Activated CD8-positive, alpha-beta memory T cell treated with anti-CD3 and anti-CD28 coated beads, Interleukin-2, amount 10 ng/mL, durations not matched to agents 7 days and 5 days (primary cell): ENCODE measurements around the gene PTGIR. TPM values are rescaled to one million over a fixed set of nuclear protein-coding genes. Genes with fewer than 3 reads are reported as not detected.

ENCODE experiments used
- ATAC-seq: fragments of 150-1000 bp; cut with Tn5 transposase; one replicate; pipeline ENCODE4 v1.10.0; 2021; ENCODE audit warnings: moderate library complexity
- CTCF ChIA-PET: fragments of 350-600 bp; sonication (Branson Sonifier 250); formaldehyde crosslinking; loops from one replicate; lab custom pipeline; 2021; ENCODE audit warnings: antibody characterized with exemption; lab: Charles Lee
- DNase-seq: peaks from one replicate; pipeline ENCODE4 v3.0.0-alpha.2; 2020
- H3K27ac Mint-ChIP-seq: one replicate; pipeline ENCODE4 v1.8.0; 2021; ENCODE audit warnings: mild to moderate bottlenecking, mixed read lengths
- H3K27me3 Mint-ChIP-seq: one replicate; pipeline ENCODE4 v1.8.0; 2021; ENCODE audit warnings: mixed read lengths
- H3K36me3 Mint-ChIP-seq: one replicate; pipeline ENCODE4 v1.8.0; 2021; ENCODE audit warnings: mild to moderate bottlenecking, mixed read lengths
- H3K4me1 Mint-ChIP-seq: one replicate; pipeline ENCODE4 v1.8.0; 2021; ENCODE audit warnings: mixed read lengths
- H3K4me3 Mint-ChIP-seq: one replicate; pipeline ENCODE4 v1.8.0; 2021; ENCODE audit warnings: mild to moderate bottlenecking, moderate library complexity, mixed read lengths
- H3K9me3 Mint-ChIP-seq: one replicate; pipeline ENCODE4 v1.8.0; 2022; ENCODE audit warnings: low read depth, mixed read lengths
- total RNA-seq, 2 experiments: library from RNA; stranded (reverse); gene quantifications; one replicate each; pipeline ENCODE4 v1.2.3, GENCODE V29; 2021

Gene PTGIR
- total RNA-seq, 2 experiments from 2014 or later: 1.8 to 27.5 TPM

- peaks cover 47% of the 10 kb centered on the region for H3K36me3 Mint-ChIP-seq
- no peak overlapping the region for H3K27ac Mint-ChIP-seq
- peaks cover 49% of the 10 kb centered on the region for H3K4me1 Mint-ChIP-seq
- DNase-seq: no peak
- H3K27me3 Mint-ChIP-seq: no peaks in the 10 kb centered on the region
- CTCF ChIA-PET: interaction anchor here (2.7 kb wide), 1 partner anchor 53 kb away, joined by 13 read pairs; the partner anchor contains the start of gene DACT3
- H3K4me3 Mint-ChIP-seq: no peak overlapping the region
- no peaks in the 10 kb centered on the region for H3K9me3 Mint-ChIP-seq
- ATAC-seq: no peak
Measured at GRCh38 chr19:46608178-46608577, 16.7 kb downstream of the PTGIR start.

- Mint-ChIP-seq H3K4me3 (no peak overlapping the region), H3K27ac (no peak overlapping the region)
Measured at GRCh38 chr19:46607448-46607841, 17.4 kb downstream of the PTGIR start.

GRCh38 chr19:46606681-46607447, 18.0 kb downstream of the PTGIR start:
- Mint-ChIP-seq H3K9me3 (no peaks in the 10 kb centered on the region), H3K27me3 (no peaks in the 10 kb centered on the region), H3K4me3 (no peak overlapping the region), H3K27ac (no peak overlapping the region), H3K36me3 (peaks cover 50% of the 10 kb centered on the region), H3K4me1 (peaks cover 49% of the 10 kb centered on the region)
- DNase-seq (no peak), ATAC-seq (no peak)
- CTCF ChIA-PET: interaction anchor here (2.7 kb wide), 1 partner anchor 55 kb away, joined by 13 read pairs; the partner anchor contains the start of gene DACT3

More at GRCh38 chr19:46607448-46607841, 17.4 kb downstream of the PTGIR start:
- Mint-ChIP-seq H3K36me3 (peaks cover 47% of the 10 kb centered on the region), H3K4me1 (peaks cover 51% of the 10 kb centered on the region), H3K9me3 (no peaks in the 10 kb centered on the region), H3K27me3 (no peaks in the 10 kb centered on the region)
- CTCF ChIA-PET: interaction anchor here (2.7 kb wide), 1 partner anchor 54 kb away, joined by 13 read pairs; the partner anchor contains the start of gene DACT3
- DNase-seq: no peak
- no peak for ATAC-seq

DNA sequence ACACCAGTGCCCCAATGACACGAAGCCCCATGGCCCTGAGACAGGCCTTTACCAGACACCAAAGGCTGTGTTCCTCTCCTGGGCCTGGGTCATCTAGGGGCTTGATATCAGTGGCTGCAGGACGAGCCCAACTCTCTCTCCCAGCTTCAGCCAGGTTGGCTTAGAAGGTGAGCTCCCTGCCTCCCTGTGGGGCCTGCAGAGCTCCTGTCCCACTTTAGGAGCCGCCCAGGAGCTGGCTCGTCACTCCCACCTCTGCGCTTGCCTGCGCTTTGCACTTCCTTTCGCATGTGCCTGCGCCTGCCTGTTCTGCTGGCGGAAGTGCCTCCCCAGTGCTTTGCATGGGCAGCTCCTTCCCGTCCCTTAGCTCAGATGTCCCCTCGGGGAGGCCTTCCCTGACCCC, 18.9 kb downstream of the PTGIR start:
- Mint-ChIP-seq H3K36me3 (peaks cover 47% of the 10 kb centered on the region), H3K4me3 (no peak overlapping the region)

DNA sequence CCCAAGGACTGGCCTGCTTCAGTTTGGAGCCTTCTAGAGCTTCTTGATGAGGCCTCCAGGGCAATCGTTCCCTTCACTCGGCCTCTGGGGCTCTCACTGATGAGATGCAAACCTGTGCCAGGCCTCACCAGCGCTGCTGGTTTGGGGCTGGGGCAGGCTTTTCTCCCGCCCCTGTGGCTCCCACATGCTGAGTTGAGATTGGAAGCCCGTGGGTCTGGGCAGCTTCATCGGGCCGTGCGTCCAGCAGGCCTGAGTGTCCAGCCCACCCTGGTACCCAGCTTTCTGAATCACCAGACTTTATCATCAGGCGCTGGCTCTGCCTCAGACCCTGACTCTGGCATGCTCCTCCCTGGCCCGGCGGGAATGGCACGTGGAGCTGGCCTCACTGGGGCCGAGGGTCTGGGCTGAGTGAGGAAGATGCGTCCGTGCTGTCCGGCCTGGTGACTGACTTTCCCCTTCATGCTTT, 19.5 kb downstream of the PTGIR start:
- ATAC-seq: no peak
- Mint-ChIP-seq H3K27ac (no peak overlapping the region), H3K36me3 (peaks cover 41% of the 10 kb centered on the region), H3K4me3 (no peak overlapping the region), H3K9me3 (no peaks in the 10 kb centered on the region), H3K4me1 (peaks cover 35% of the 10 kb centered on the region), H3K27me3 (no peaks in the 10 kb centered on the region)
- no peak for DNase-seq
- CTCF ChIA-PET: interaction anchor here (1.4 to 1.7 kb wide), 2 partner anchors 9 to 15 kb away, joined by 3 to 6 read pairs; no protein-coding TSS in a partner anchor

More for the DNA sequence above, 18.9 kb downstream of the PTGIR start:
- no peak for DNase-seq
- no peak for ATAC-seq
- no peak overlapping the region for H3K27ac Mint-ChIP-seq
- CTCF ChIA-PET: interaction anchor here (1.4 to 2.7 kb wide), 3 partner anchors 8 to 56 kb away, joined by 3 to 13 read pairs (median 6); partner anchors contain the start of gene DACT3
- no peaks in the 10 kb centered on the region for H3K27me3 Mint-ChIP-seq
- peaks cover 41% of the 10 kb centered on the region for H3K4me1 Mint-ChIP-seq
- no peaks in the 10 kb centered on the region for H3K9me3 Mint-ChIP-seq

GRCh38 chr19:46604781-46605355, 20.0 kb downstream of the PTGIR start:
- H3K27ac Mint-ChIP-seq: no peak overlapping the region
- no peak for ATAC-seq
- H3K9me3 Mint-ChIP-seq: no peaks in the 10 kb centered on the region
- peaks cover 38% of the 10 kb centered on the region for H3K36me3 Mint-ChIP-seq
- peaks cover 38% of the 10 kb centered on the region for H3K4me1 Mint-ChIP-seq
- no peak for DNase-seq
- no peaks in the 10 kb centered on the region for H3K27me3 Mint-ChIP-seq
- CTCF ChIA-PET: interaction anchor here (1.4 to 1.7 kb wide), 2 partner anchors 9 to 15 kb away, joined by 3 to 6 read pairs; no protein-coding TSS in a partner anchor
- H3K4me3 Mint-ChIP-seq: no peak overlapping the region

DNA sequence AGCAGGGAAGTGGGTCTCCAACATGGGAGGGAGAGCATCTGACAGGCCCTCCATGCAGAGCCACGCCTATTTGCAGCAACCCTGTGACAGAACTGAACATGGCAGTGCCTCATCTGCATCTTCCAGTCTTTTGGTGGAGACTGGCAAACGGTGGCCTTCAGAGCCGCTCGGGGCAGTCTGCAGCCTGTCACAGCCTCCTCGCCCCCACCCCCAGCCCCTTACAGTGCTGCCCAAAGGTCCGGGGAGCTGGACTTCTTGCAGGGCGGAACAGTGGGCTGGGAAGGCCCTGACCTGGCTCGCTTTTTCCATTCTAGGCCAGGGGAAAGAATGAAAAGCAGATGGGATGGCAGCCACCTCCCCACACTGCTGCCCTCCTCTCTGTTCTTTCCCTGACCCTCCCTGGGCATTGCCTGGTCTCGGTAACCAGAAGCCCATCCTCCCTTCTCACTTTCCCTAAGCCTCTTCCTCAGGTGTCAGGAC, 21.1 kb downstream of the PTGIR start:
- no peak for DNase-seq
- H3K27ac Mint-ChIP-seq: peak overlapping the region; percentile 100

GRCh38 chr19:46603195-46603637, 21.7 kb downstream of the PTGIR start:
- Mint-ChIP-seq H3K4me3 (peak overlapping the region; percentile 98), H3K9me3 (no peaks in the 10 kb centered on the region), H3K4me1 (peaks cover 38% of the 10 kb centered on the region), H3K27ac (peak overlapping the region; percentile 100), H3K36me3 (peaks cover 34% of the 10 kb centered on the region), H3K27me3 (peaks cover 4% of the 10 kb centered on the region)
- no peak for ATAC-seq
- CTCF ChIA-PET: interaction anchor here (4.1 to 4.4 kb wide), 2 partner anchors 10 to 58 kb away, joined by 24 to 93 read pairs; partner anchors contain the start of gene DACT3
- DNase-seq: no peak

More for the DNA sequence above, 21.1 kb downstream of the PTGIR start:
- no peak for ATAC-seq
- Mint-ChIP-seq H3K4me3 (peak overlapping the region; percentile 98), H3K27me3 (no peaks in the 10 kb centered on the region), H3K4me1 (peaks cover 38% of the 10 kb centered on the region), H3K36me3 (peaks cover 33% of the 10 kb centered on the region), H3K9me3 (no peaks in the 10 kb centered on the region)
- CTCF ChIA-PET: interaction anchor here (4.1 to 4.4 kb wide), 2 partner anchors 9 to 58 kb away, joined by 24 to 93 read pairs; partner anchors contain the start of gene DACT3

GRCh38 chr19:46602392-46603194, 22.3 kb downstream of the PTGIR start:
- ATAC-seq: peak; percentile 12

GRCh38 chr19:46601318-46602224, 23.3 kb downstream of the PTGIR start, which contains the start of gene CALM3:
CALM3 (plus strand) TSS chr19:46601330; CDS start chr19:46601435, 105 bp downstream.
- DNase-seq: no peak
- peaks cover 38% of the 10 kb centered on the region for H3K4me1 Mint-ChIP-seq
- peak within 1 kb of the TSS; percentile 98 for H3K4me3 Mint-ChIP-seq
- no peak for ATAC-seq
- no peaks in the 10 kb centered on the region for H3K9me3 Mint-ChIP-seq
- H3K27me3 Mint-ChIP-seq: peaks cover 8% of the 10 kb centered on the region
- peaks cover 26% of the 10 kb centered on the region for H3K36me3 Mint-ChIP-seq
- peak within 1 kb of the TSS; percentile 100 for H3K27ac Mint-ChIP-seq
- CTCF ChIA-PET: interaction anchor here (0.7 to 4.4 kb wide), 10 partner anchors 11 to 223 kb away, joined by 3 to 93 read pairs (median 4); partner anchors contain the start of gene DACT3

More at GRCh38 chr19:46602392-46603194, 22.3 kb downstream of the PTGIR start:
- Mint-ChIP-seq H3K27me3 (peaks cover 8% of the 10 kb centered on the region), H3K4me3 (peak overlapping the region; percentile 98), H3K4me1 (peaks cover 38% of the 10 kb centered on the region), H3K27ac (peak overlapping the region; percentile 100), H3K9me3 (no peaks in the 10 kb centered on the region), H3K36me3 (peaks cover 30% of the 10 kb centered on the region)
- CTCF ChIA-PET: interaction anchor here (0.7 to 4.4 kb wide), 5 partner anchors 10 to 642 kb away, joined by 3 to 93 read pairs (median 4); partner anchors contain the start of gene DACT3
- peak; percentile 73 for DNase-seq
